ENCODE data around the gene ERBB4. TPM values are rescaled to one million over a fixed set of nuclear protein-coding genes. Genes with fewer than 3 reads are reported as not detected.
A peak's percentile ranks its signal among the peaks of the same experiment; 100 is the strongest.

The ERBB4 gene
- total RNA-seq, 1 donor from 2014 or later: 1.8 TPM

DNA sequence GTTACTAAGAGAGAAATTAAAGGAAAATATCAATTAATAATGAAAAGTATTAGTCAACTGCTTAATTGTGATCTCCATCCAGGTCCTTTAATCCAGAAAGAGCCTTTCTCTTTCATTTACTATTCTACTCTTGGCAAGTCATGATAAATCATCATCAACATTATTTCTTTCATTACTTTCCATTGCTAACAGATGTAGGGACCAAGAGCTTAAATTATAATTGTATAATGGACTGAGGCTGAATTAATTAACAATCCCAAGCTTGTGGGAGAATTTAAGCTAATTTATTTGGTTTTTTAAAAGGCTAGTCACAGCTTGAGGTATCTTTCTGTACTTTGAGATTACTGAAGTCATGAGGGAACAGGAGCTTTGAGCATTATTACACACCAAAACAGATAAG, 223.9 kb downstream of the ERBB4 start:
- H3K4me3 Mint-ChIP-seq (ENCODE audit: unreplicated experiment): no peak overlapping the region

DNA sequence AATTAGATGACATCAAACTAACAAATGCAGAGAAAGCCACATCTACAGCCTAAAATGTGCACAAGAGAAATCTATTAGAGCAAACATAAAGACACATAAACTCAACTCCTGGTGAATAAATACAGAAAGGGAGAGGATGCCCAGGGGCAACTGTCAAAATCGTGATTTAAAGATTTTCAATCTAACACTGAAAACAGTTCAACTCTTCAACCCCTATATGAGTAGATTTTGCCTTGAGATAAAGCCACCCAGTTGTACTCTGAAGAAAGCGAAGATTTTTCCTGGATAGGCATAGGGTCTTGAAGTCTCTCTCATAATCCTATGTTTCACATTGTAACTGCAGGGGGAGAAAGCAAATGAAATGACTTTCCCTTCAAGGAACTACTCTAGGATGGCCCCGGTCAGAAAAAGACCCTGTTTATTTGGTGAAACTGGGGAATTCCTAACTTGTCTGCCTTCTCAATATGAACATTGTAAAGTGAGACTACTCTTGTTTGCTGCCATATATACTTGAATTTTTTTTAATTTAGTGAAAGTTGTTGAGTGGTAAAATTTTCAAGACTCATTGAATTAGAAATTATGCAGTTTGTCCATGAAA, 226.7 kb downstream of the ERBB4 start:
- no peak overlapping the region for H3K27ac Mint-ChIP-seq (ENCODE audit: unreplicated experiment)
- TF ChIP-seq, protein P1, sequence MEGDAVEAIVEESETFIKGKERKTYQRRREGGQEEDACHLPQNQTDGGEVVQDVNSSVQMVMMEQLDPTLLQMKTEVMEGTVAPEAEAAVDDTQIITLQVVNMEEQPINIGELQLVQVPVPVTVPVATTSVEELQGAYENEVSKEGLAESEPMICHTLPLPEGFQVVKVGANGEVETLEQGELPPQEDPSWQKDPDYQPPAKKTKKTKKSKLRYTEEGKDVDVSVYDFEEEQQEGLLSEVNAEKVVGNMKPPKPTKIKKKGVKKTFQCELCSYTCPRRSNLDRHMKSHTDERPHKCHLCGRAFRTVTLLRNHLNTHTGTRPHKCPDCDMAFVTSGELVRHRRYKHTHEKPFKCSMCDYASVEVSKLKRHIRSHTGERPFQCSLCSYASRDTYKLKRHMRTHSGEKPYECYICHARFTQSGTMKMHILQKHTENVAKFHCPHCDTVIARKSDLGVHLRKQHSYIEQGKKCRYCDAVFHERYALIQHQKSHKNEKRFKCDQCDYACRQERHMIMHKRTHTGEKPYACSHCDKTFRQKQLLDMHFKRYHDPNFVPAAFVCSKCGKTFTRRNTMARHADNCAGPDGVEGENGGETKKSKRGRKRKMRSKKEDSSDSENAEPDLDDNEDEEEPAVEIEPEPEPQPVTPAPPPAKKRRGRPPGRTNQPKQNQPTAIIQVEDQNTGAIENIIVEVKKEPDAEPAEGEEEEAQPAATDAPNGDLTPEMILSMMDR (IDR thresholded peaks at IDR 0.05; ENCODE audit: partially characterized antibody, unreplicated experiment): no peak
- no peak overlapping the region for H3K4me3 Mint-ChIP-seq (ENCODE audit: unreplicated experiment)
- H3K36me3 Mint-ChIP-seq (ENCODE audit: unreplicated experiment): no peaks in the 10 kb centered on the region
- H3K4me1 Mint-ChIP-seq (ENCODE audit: low read depth, unreplicated experiment): no peaks in the 10 kb centered on the region
- DNase-seq: no peak
- H3K27me3 Mint-ChIP-seq (ENCODE audit: unreplicated experiment): no peaks in the 10 kb centered on the region
- H3K9me3 Mint-ChIP-seq (ENCODE audit: unreplicated experiment): no peaks in the 10 kb centered on the region

More for the DNA sequence above, 223.9 kb downstream of the ERBB4 start:
- TF ChIP-seq, protein P1 (IDR thresholded peaks at IDR 0.05; ENCODE audit: partially characterized antibody, unreplicated experiment): no peak
- Mint-ChIP-seq H3K27ac (ENCODE audit: unreplicated experiment) (no peak overlapping the region), H3K36me3 (ENCODE audit: unreplicated experiment) (no peaks in the 10 kb centered on the region), H3K27me3 (ENCODE audit: unreplicated experiment) (no peaks in the 10 kb centered on the region), H3K4me1 (ENCODE audit: low read depth, unreplicated experiment) (no peaks in the 10 kb centered on the region), H3K9me3 (ENCODE audit: unreplicated experiment) (no peaks in the 10 kb centered on the region)
- DNase-seq: no peak

DNA sequence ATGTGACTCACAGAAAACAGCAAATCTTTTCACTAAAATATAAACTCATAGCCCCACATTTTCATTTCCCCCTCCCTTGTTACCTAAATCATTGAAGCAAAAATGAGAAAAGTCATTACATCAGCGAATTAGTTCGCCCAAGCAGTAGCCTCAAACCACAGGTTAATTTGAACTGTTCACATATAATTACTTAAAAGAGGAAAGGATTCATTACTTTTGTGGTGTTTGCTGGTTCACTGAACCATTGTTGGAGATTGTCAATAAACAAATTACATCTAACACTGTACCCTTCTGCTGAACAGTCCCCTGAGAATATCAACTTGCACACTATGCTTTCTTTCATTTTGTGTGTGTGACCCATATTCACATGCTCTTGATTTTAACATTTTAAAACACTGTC, 238.7 kb downstream of the ERBB4 start:
- no peaks in the 10 kb centered on the region for H3K9me3 Mint-ChIP-seq (ENCODE audit: unreplicated experiment)
- no peak for DNase-seq
- H3K4me3 Mint-ChIP-seq (ENCODE audit: unreplicated experiment): peak overlapping the region; percentile 11
- H3K4me1 Mint-ChIP-seq (ENCODE audit: low read depth, unreplicated experiment): peaks cover 19% of the 10 kb centered on the region
- TF ChIP-seq, protein P1 (IDR thresholded peaks at IDR 0.05; ENCODE audit: partially characterized antibody, unreplicated experiment): no peak
- H3K27ac Mint-ChIP-seq (ENCODE audit: unreplicated experiment): peak overlapping the region; percentile 2
- no peaks in the 10 kb centered on the region for H3K36me3 Mint-ChIP-seq (ENCODE audit: unreplicated experiment)
- H3K27me3 Mint-ChIP-seq (ENCODE audit: unreplicated experiment): no peaks in the 10 kb centered on the region

DNA sequence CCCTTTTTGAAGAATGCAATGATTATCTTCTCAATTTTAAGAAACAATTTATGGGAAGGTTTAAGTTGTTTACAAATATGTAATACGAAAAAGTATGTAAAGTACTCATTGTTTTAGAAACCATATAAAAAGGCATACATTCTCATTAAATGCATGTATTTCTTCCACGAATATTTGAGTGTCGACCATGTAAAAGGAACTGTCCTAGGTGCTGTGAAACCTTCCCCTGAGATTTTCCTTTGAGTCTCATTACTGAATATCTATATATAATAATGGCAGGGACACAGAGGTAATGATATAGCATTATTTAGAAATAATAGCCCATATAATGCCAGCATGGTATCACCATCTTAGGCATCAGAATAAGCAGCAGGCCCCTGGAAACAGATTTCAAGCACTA, 239.3 kb downstream of the ERBB4 start:
- no peak for DNase-seq
- TF ChIP-seq, protein P1 (IDR thresholded peaks at IDR 0.05; ENCODE audit: partially characterized antibody, unreplicated experiment): no peak
- H3K4me3 Mint-ChIP-seq (ENCODE audit: unreplicated experiment): no peak overlapping the region
- no peaks in the 10 kb centered on the region for H3K36me3 Mint-ChIP-seq (ENCODE audit: unreplicated experiment)
- no peak overlapping the region for H3K27ac Mint-ChIP-seq (ENCODE audit: unreplicated experiment)
- peaks cover 22% of the 10 kb centered on the region for H3K4me1 Mint-ChIP-seq (ENCODE audit: low read depth, unreplicated experiment)
- no peaks in the 10 kb centered on the region for H3K27me3 Mint-ChIP-seq (ENCODE audit: unreplicated experiment)
- no peaks in the 10 kb centered on the region for H3K9me3 Mint-ChIP-seq (ENCODE audit: unreplicated experiment)

DNA sequence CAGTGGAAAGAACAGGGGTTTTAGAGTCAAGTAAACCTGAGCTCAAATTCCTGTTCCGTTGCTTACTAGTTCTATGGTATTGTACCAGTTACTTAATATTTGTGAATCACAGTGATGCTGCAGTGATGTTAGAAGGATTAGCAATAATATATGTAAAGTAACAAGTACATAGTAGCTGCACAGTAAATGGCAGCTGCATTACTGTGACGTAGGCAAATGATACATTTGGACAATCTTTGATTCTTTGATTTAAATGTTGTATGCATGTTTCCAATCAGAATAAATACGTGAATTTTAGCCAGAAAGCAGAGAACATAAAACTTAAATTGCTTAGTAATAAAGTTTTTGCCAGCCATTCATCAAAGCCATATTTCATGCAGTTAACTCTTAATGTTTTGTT, 243.0 kb downstream of the ERBB4 start:
- Mint-ChIP-seq H3K27ac (ENCODE audit: unreplicated experiment) (no peak overlapping the region), H3K4me3 (ENCODE audit: unreplicated experiment) (no peak overlapping the region), H3K36me3 (ENCODE audit: unreplicated experiment) (no peaks in the 10 kb centered on the region), H3K9me3 (ENCODE audit: unreplicated experiment) (no peaks in the 10 kb centered on the region), H3K27me3 (ENCODE audit: unreplicated experiment) (no peaks in the 10 kb centered on the region), H3K4me1 (ENCODE audit: low read depth, unreplicated experiment) (peaks cover 13% of the 10 kb centered on the region)
- DNase-seq: no peak
- TF ChIP-seq, protein P1 (IDR thresholded peaks at IDR 0.05; ENCODE audit: partially characterized antibody, unreplicated experiment): no peak
